BLaER1 treated with 17β-estradiol and CSF1 and Interleukin-3, amounts not matched to agents 10 nM and 100 nM (cell line): ENCODE measurements around the gene CSAD.
A peak's percentile ranks its signal among the peaks of the same experiment; 100 is the strongest.
"Not testable (repeated sequence)": the region's sequence is repeated elsewhere in the genome, so short reads cannot be mapped to it uniquely, and the experiment has no call there.

Experiments used
- H3K27ac ChIP-seq, 11 experiments: shearing (Covaris generic); formaldehyde crosslinking; 2 replicates each; pipeline ENCODE4 v1.8.1; 2022
- H3K27me3 ChIP-seq, 11 experiments: shearing (Covaris generic); formaldehyde crosslinking; 2 replicates each; pipeline ENCODE4 v1.8.1; 2022
- H3K36me3 ChIP-seq, 11 experiments: shearing (Covaris generic); formaldehyde crosslinking; 2 replicates each; pipeline ENCODE4 v1.8.1; 2022
- H3K4me1 ChIP-seq, 10 experiments: shearing (Covaris generic); formaldehyde crosslinking; 2 replicates each; pipeline ENCODE4 v1.8.1; 2022
- H3K4me2 ChIP-seq, 11 experiments: shearing (Covaris generic); formaldehyde crosslinking; 2 replicates each; pipeline ENCODE4 v1.8.1; 2022
- H3K4me3 ChIP-seq, 10 experiments: shearing (Covaris generic); formaldehyde crosslinking; 2 replicates each; pipeline ENCODE4 v1.8.1; 2022
- H3K9ac ChIP-seq, 11 experiments: shearing (Covaris generic); formaldehyde crosslinking; 2 replicates each; pipeline ENCODE4 v1.8.1; 2022
- H3K9me3 ChIP-seq, 11 experiments: shearing (Covaris generic); formaldehyde crosslinking; replicated peaks in 1 of 11; 2 replicates each; pipeline ENCODE4 v1.8.1; 2022
- H4K20me1 ChIP-seq, 11 experiments: shearing (Covaris generic); formaldehyde crosslinking; 2 replicates each; pipeline ENCODE4 v1.8.1; 2022
- Cebpa-rat ChIP-seq, 11 experiments: shearing (Covaris generic); IDR thresholded peaks; 2 replicates each; pipeline ENCODE4 v1.8.1; 2022

The CSAD gene

DNA sequence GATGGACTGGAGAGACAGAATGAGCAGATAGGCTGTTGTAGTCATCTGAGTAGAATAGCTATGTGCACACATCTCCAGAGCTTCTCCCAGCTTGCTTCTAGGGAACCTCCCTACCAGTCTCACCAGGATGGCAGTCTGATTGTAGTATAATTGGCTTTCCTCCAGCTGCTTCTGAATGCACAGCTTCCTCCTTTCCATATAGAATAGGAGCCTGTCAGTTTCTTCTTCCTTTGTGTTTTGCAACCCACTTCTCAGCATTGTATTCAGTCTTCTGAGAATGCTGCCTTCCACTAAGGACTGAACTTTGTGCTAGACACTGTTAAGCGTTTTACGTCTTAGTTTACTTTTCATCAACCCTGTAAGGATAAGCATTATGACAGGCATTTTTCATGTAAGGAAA is 2.2 kb upstream of the CSAD start:
- Histone ChIP-seq H4K20me1 (peaks cover 32 to 66% (median 56%) of the 10 kb centered on the region in 11 experiments; a peak in 21 of 22 replicates), H3K4me1 (peaks cover 46 to 66% (median 54%) of the 10 kb centered on the region in 10 experiments), H3K9ac (peak overlapping the region in 10 of 11 experiments; percentile 7 to 94 (median 48); a peak in 16 of 22 replicates), H3K4me2 (peak overlapping the region; percentile 87 to 98 (median 93)), H3K27me3 (no peaks in the 10 kb centered on the region), H3K4me3 (peak overlapping the region; percentile 21 to 87 (median 79); a peak in 17 of 20 replicates), H3K27ac (peak overlapping the region in 5 of 11 experiments; percentile 8 to 44 (median 21); a peak in 6 of 22 replicates), H3K9me3 (no peaks in the 10 kb centered on the region), H3K36me3 (peaks cover 57 to 65% (median 62%) of the 10 kb centered on the region in 11 experiments)
- TF ChIP-seq Cebpa-rat (IDR thresholded peaks at IDR 0.05), result no peak

DNA sequence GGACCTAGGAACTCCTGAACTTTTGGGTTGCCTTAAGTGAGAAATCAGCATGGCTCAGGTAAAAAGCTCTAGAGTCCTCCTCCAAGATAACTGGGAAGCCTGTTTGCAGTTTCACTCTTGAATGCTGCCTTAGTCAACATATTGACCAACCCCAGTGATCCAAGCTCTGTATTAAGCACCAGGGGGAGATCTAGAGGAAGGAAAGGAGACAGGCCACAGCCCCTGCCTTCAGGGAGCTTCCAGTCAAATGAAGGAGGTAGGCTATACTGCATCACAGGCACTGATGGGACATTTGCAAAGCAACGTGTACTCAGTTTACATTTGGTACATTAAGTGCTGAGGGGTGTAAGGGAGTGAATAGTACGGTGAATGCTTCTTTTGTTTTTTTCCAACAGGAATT is 1.2 kb upstream of the CSAD start:
- no peaks in the 10 kb centered on the region for H3K9me3 ChIP-seq
- H4K20me1 ChIP-seq, result peaks cover 27 to 59% (median 53%) of the 10 kb centered on the region in 11 experiments; a peak in 21 of 22 replicates
- peak overlapping the region; percentile 57 to 87 (median 80) for H3K4me3 ChIP-seq
- H3K4me1 ChIP-seq, result peaks cover 46 to 62% (median 54%) of the 10 kb centered on the region in 10 experiments
- H3K27me3 ChIP-seq, result no peaks in the 10 kb centered on the region
- H3K9ac ChIP-seq, result peak overlapping the region; percentile 85 to 95 (median 92); a peak in 19 of 22 replicates
- H3K36me3 ChIP-seq, result peaks cover 47 to 55% (median 52%) of the 10 kb centered on the region in 11 experiments
- peak overlapping the region in 9 of 11 experiments; percentile 80 to 97 (median 95); a peak in 10 of 22 replicates for H3K27ac ChIP-seq
- peak overlapping the region; percentile 87 to 98 (median 93) for H3K4me2 ChIP-seq
- TF ChIP-seq Cebpa-rat (IDR thresholded peaks at IDR 0.05), result no peak

DNA sequence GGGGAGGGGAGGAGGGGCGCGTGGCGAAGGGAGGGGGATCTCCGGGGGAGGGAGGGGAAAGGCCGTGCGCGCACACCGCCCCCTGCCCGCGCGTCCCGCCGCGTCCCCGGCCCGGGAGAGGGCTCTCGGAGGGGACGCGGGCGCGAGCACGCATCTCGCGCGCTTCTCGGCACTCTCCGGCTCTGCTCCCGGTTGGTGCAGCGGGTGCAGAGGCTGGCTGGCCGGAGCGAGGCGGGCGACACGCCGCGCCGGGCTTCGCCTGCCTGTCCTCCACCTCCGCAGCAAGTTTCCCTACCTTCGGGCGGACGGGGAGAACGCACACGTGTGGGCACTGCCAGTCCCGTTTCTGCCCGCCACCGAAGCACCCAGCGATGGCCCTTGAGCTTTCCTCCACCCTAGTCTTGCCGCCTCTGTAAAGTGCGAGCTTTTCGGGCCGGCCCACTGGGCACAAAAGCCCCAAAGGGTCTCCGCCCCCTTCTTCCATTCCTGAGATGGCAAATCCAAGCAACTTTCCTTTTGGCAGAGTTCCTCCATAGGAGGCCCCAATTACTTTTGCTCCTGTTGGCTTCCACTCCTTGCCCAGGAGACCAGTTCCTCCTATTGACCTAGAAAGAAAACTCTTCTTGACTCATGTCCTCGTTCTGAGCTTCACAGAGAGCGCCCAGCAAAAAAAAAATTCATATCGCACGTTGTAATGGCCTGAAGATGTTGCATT is 363 bp upstream of the CSAD start:
- Histone ChIP-seq H3K36me3 (peaks cover 39 to 46% (median 44%) of the 10 kb centered on the region in 11 experiments), H3K27me3 (no peaks in the 10 kb centered on the region), H3K4me3 (peak overlapping the region; percentile 57 to 87 (median 80)), H3K9ac (peak overlapping the region; percentile 85 to 95 (median 92)), H3K27ac (peak overlapping the region; percentile 80 to 97 (median 91); a peak in 21 of 22 replicates), H3K4me2 (peak overlapping the region; percentile 87 to 98 (median 93)), H3K4me1 (peaks cover 46 to 62% (median 54%) of the 10 kb centered on the region in 10 experiments), H3K9me3 (no peaks in the 10 kb centered on the region), H4K20me1 (peaks cover 27 to 52% (median 47%) of the 10 kb centered on the region in 11 experiments; a peak in 21 of 22 replicates)
- TF ChIP-seq Cebpa-rat (IDR thresholded peaks at IDR 0.05), result no peak

DNA sequence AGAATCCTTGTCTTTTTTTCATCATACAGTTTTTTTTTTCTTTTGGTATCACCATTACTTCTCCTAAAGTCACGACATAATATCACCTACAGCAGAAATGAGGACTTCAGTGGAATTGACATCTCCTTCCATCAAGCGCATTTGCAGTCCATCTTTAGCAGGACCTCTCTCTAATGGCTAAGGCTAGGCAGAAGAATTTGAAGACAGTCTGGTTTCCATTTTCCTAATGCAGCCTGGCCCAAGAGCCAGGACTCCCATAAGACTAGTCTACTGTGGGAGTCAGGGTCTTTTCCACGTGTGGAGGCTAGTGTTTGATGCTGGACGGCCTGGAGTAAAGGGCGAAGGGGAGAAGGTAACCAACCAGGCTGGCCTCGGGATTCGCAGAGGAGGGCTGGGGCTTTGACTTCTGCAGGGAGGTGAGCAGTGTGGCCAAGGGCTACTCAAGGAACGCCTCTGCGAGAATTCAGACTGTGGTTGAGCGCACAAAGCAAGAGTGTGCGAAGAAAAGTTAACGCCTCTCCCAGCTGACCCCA is 972 bp downstream of the CSAD start:
- peak overlapping the region; percentile 85 to 95 (median 92) for H3K9ac ChIP-seq
- peak overlapping the region; percentile 57 to 87 (median 80) for H3K4me3 ChIP-seq
- H3K9me3 ChIP-seq, result no peaks in the 10 kb centered on the region
- TF ChIP-seq Cebpa-rat (IDR thresholded peaks at IDR 0.05), result no peak
- peaks cover 45 to 62% (median 53%) of the 10 kb centered on the region in 10 experiments for H3K4me1 ChIP-seq
- peak overlapping the region; percentile 86 to 97 (median 92) for H3K4me2 ChIP-seq
- H3K36me3 ChIP-seq, result peaks cover 25 to 33% (median 30%) of the 10 kb centered on the region in 11 experiments
- H3K27ac ChIP-seq, result peak overlapping the region; percentile 80 to 97 (median 91)
- H4K20me1 ChIP-seq, result peaks cover 22 to 38% (median 35%) of the 10 kb centered on the region in 11 experiments; a peak in 21 of 22 replicates
- no peaks in the 10 kb centered on the region for H3K27me3 ChIP-seq

DNA sequence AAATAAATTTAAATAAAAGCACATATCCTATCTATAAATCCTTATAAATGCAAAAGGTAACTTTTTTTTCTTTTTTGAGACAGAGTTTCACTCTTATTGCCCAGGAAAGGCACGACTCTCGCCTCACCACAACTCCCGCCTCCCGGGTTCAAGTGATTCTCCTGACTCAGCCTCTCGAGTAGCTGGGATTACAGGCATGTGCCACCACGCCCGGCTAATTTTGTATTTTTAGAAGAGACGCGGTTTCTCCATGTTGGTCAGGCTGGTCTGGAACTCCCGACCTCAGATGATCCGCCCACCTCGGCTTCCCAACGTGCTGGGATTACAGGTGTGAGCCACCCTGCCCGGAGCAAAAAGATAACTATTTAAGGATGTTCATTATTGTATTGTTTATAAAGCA is 1.9 kb downstream of the CSAD start:
- not testable (repeated sequence) for H3K9ac ChIP-seq, H3K9me3 ChIP-seq, H3K27me3 ChIP-seq, H3K4me3 ChIP-seq, H3K27ac ChIP-seq
- peaks cover 39 to 56% (median 47%) of the 10 kb centered on the region in 10 experiments for H3K4me1 ChIP-seq
- peak overlapping the region in 9 of 11 experiments; percentile 86 to 97 (median 92); a peak in 11 of 22 replicates for H3K4me2 ChIP-seq
- peaks cover 16 to 24% (median 21%) of the 10 kb centered on the region in 11 experiments for H3K36me3 ChIP-seq
- H4K20me1 ChIP-seq, result peaks cover 14 to 29% (median 26%) of the 10 kb centered on the region in 11 experiments; a peak in 16 of 22 replicates

DNA sequence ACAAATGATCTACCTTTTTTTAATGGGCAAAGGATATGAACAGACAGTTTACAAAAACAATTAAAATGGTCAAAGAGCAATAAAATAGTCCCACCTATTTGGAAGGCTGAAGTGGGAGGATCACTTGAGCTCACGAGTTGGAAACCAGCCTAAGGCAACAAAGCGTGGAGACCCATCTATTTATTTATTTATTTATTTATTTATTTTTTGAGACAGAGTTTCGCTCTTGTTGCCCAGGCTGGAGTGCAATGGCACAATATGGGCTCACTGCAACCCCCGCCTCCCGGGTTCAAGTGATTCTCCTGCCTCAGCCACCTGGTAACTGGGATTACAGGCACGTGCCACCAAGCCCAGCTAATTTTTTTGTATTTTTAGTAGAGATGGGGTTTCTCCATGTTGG is 3.3 kb downstream of the CSAD start:
- not testable (repeated sequence) for H3K27me3 ChIP-seq, H3K27ac ChIP-seq, H3K9me3 ChIP-seq, H3K4me3 ChIP-seq, H3K9ac ChIP-seq, H3K4me2 ChIP-seq
- Histone ChIP-seq H3K36me3 (peaks cover 7 to 11% (median 9%) of the 10 kb centered on the region in 11 experiments; a peak in 21 of 22 replicates), H4K20me1 (peaks cover 7 to 15% (median 14%) of the 10 kb centered on the region in 11 experiments; a peak in 14 of 22 replicates), H3K4me1 (peaks cover 29 to 49% (median 37%) of the 10 kb centered on the region in 10 experiments)

DNA sequence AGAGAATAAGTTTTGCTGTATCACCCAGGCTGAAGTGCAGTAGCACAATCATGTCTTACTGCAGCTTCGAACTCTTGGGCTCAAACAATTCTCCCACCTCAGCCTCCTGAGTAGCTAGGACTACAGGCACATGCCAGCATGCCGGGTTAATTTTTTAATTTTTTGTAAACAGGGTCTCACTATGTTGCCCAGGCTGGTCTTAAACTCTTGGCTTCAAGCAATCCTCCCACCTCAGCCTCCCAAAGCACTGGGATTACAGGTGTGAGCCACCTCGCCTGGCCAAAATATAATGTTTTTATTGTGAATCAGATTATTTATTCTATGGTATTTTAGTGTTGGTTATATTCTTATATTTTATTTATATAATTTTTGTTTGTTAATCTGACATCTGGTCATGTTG is 4.0 kb downstream of the CSAD start:
- H4K20me1 ChIP-seq, result peaks cover under 1 to 8% (median 7%) of the 10 kb centered on the region in 11 experiments; a peak in 12 of 22 replicates
- no peak for TF ChIP-seq Cebpa-rat (IDR thresholded peaks at IDR 0.05)
- H3K9me3 ChIP-seq, result no peaks in the 10 kb centered on the region

DNA sequence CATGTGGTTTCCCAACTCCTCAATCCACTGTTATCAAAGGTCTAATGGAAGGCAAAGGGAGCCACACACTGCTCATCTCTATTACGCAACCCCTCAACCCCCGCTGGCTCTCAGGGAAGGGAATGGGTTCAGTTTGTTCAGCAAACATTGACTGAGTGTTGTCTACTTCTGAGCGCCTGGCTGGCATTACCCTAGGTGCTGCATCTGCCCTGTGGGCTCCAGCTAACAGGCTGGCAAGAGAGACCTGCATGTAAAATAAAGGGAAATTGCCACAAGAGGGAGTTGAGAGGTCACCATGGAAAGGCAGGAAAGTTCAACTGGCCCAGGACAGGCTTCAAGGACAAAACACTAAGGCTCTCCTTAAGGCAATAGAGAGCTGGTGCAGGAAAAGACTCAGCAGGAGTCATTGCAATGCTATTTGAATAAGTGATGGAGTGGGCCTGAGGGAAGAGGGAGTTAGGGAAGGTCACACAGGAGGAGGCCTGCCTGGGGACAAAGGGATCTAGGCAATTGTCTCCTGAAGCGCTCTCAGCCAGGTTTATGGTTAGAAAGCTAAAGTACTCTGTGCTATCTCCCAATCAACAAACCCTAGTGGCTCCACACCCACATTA is 5.7 kb downstream of the CSAD start:
- Histone ChIP-seq H3K27me3 (no peaks in the 10 kb centered on the region), H4K20me1 (no peaks in the 10 kb centered on the region), H3K4me1 (peaks cover 28 to 48% (median 36%) of the 10 kb centered on the region in 10 experiments), H3K36me3 (peaks cover 0 to 23% (median 0%) of the 10 kb centered on the region in 11 experiments; a peak in 3 of 22 replicates), H3K9ac (no peak overlapping the region), H3K4me2 (peak overlapping the region in 2 of 11 experiments; percentile 22 to 36; a peak in 3 of 22 replicates), H3K9me3 (no peaks in the 10 kb centered on the region), H3K27ac (no peak overlapping the region), H3K4me3 (no peak overlapping the region)
- TF ChIP-seq Cebpa-rat (IDR thresholded peaks at IDR 0.05), result peak in 10 of 11 experiments; percentile 22 to 90 (median 51); a peak in 11 of 22 replicates

More for the DNA sequence above, 4.0 kb downstream of the CSAD start:
- H3K4me3 ChIP-seq, result no peak overlapping the region
- no peak overlapping the region for H3K27ac ChIP-seq
- peaks cover 28 to 46% (median 34%) of the 10 kb centered on the region in 10 experiments for H3K4me1 ChIP-seq
- H3K4me2 ChIP-seq, result no peak overlapping the region
- no peak overlapping the region for H3K9ac ChIP-seq
- H3K36me3 ChIP-seq, result peaks cover under 1 to 11% (median 2%) of the 10 kb centered on the region in 11 experiments; a peak in 19 of 22 replicates
- no peaks in the 10 kb centered on the region for H3K27me3 ChIP-seq
